Measurements from ENCODE around the gene ZNF485. TPM values are rescaled to one million over a fixed set of nuclear protein-coding genes. Genes with fewer than 3 reads are reported as not detected.

Gene ZNF485
- total and polyA plus RNA-seq, 2 of the 8 experiments (the other 6 are each of a cell fraction or from before 2014, with no cell fraction given), result 2.5 to 8.2 TPM

GRCh38 chr10:43584051-43584450 lies 22.2 kb upstream of the ZNF485 start:
- TF ChIP-seq KDM4A (IDR thresholded peaks at IDR 0.05; ENCODE audit: low read depth, low read length, severe bottlenecking) (no peak), TAF1 (IDR thresholded peaks at IDR 0.05; ENCODE audit: low read depth, low read length) (no peak), RXRA (IDR thresholded peaks at IDR 0.05; ENCODE audit: insufficient read depth, low read depth, low read length) (no peak), KDM5A (IDR thresholded peaks at IDR 0.05; ENCODE audit: low read length) (no peak), E2F6 (IDR thresholded peaks at IDR 0.05) (no peak), SP4 (IDR thresholded peaks at IDR 0.05; ENCODE audit: low read length) (no peak), PHF8 (conservative IDR thresholded peaks at IDR 0.05; ENCODE audit: low read depth, low read length) (no peak), EGR1 (IDR thresholded peaks at IDR 0.05; ENCODE audit: borderline replicate concordance, low read depth, low read length) (no peak), CTBP2 (IDR thresholded peaks at IDR 0.05; ENCODE audit: borderline replicate concordance, insufficient read depth, insufficient read length, low read length) (no peak), BCL11A (IDR thresholded peaks at IDR 0.05; ENCODE audit: low read depth in 2 of 2, low read length in 2 of 2) (no peak), SP1 (IDR thresholded peaks at IDR 0.05; ENCODE audit: low read depth, low read length) (no peak), POLR2A (IDR thresholded peaks at IDR 0.05; ENCODE audit: control extremely low read depth in 1 of 2, low read depth in 2 of 2, low read length in 2 of 2) (no peak)
- CTCF ChIA-PET (ENCODE audit: partially characterized antibody), result no interaction called here
- peaks cover 10 to 11% of the 10 kb centered on the region in 2 experiments; a peak in 2 of 4 replicates for H3K9me3 ChIP-seq (ENCODE audit: insufficient read depth in 2 of 2, low read depth in 1 of 2, low read length in 1 of 2)
- no peak overlapping the region for H2AK5ac ChIP-seq (ENCODE audit: low read depth, low read length)
- H2BK5ac ChIP-seq (ENCODE audit: low read depth, low read length), result no peak overlapping the region
- H3K27ac ChIP-seq (ENCODE audit: low read depth, low read length), result no peak overlapping the region
- no peak overlapping the region for H3K56ac ChIP-seq (replicated peaks; ENCODE audit: insufficient read length, low read depth, low read length)
- H2BK12ac ChIP-seq (ENCODE audit: low read depth, low read length), result no peak overlapping the region
- no peaks in the 10 kb centered on the region for H3K36me3 ChIP-seq (ENCODE audit: control insufficient read depth in 2 of 4, insufficient read depth in 4 of 4, low read length in 3 of 4)
- DNase-seq (ENCODE audit: low read depth in 1 of 2, low spot score in 2 of 2) (no peak), FAIRE-seq (no peak)
- H3K23ac ChIP-seq (ENCODE audit: insufficient read length), result no peak overlapping the region
- no peak overlapping the region for H4K5ac ChIP-seq (ENCODE audit: insufficient read length, low read depth, low read length)
- H2BK120ac ChIP-seq (replicated peaks; ENCODE audit: low read depth, low read length), result no peak overlapping the region
- H3K27me3 ChIP-seq (replicated peaks in 1 of 4; ENCODE audit: control insufficient read depth in 3 of 4, extremely low read depth in 1 of 4, insufficient read depth in 3 of 4, low read length in 3 of 4), result no peaks in the 10 kb centered on the region
- no peak overlapping the region for H2BK20ac ChIP-seq (ENCODE audit: low read length)
- no peak overlapping the region for H3K4me2 ChIP-seq (ENCODE audit: insufficient read depth in 1 of 2, low read depth in 2 of 2, low read length in 2 of 2)
- POLR2A ChIA-PET (ENCODE audit: partially characterized antibody), result no interaction called here
- H3K18ac ChIP-seq (ENCODE audit: extremely low read depth, low read length), result no peak overlapping the region
- WGBS, 2 experiments (ENCODE audit: extremely low coverage in 1 of 2, insufficient coverage in 1 of 2, insufficient read length in 1 of 2, insufficient replicate concordance in 2 of 2, low coverage in 1 of 2, low lambda C conversion rate in 2 of 2, missing lambda C conversion rate in 1 of 2), result 90% methylated on average over 4 of the region's 4 CpGs; no CpG with 5 or more reads in 1 of the 2 experiments
- no peak overlapping the region for H3K4ac ChIP-seq (replicated peaks; ENCODE audit: insufficient read length, low read depth, low read length)
- H2BK15ac ChIP-seq (ENCODE audit: low read length), result no peak overlapping the region
- no peaks in the 10 kb centered on the region for H3K23me2 ChIP-seq (ENCODE audit: low read depth, low read length)
- no peak overlapping the region for H4K8ac ChIP-seq (ENCODE audit: extremely low read depth, insufficient read depth, low read length)
- H2AFZ ChIP-seq (ENCODE audit: low read length), result no peak overlapping the region
- H3K4me3 ChIP-seq (ENCODE audit: extremely low read depth in 1 of 4, insufficient read depth in 2 of 4, low read depth in 3 of 4, low read length in 4 of 4), result no peak overlapping the region
- no peak overlapping the region for H4K91ac ChIP-seq (replicated peaks; ENCODE audit: insufficient read length, low read length)
- no peak overlapping the region for H3K9ac ChIP-seq (replicated peaks in 1 of 4; ENCODE audit: extremely low read depth in 1 of 4, low read depth in 3 of 4, low read length in 3 of 4)
- H3K79me1 ChIP-seq (ENCODE audit: low read depth, low read length), result no peaks in the 10 kb centered on the region
- H3K4me1 ChIP-seq (replicated peaks in 1 of 4; ENCODE audit: control insufficient read depth in 3 of 4, insufficient read depth in 4 of 4, low read length in 3 of 4), result no peaks in the 10 kb centered on the region
- no peaks in the 10 kb centered on the region for H4K20me1 ChIP-seq (replicated peaks in 1 of 2; ENCODE audit: control insufficient read depth in 1 of 2, insufficient read depth in 2 of 2, low read length in 2 of 2)
- no peak overlapping the region for H3K14ac ChIP-seq (ENCODE audit: insufficient read length)
- H3K79me2 ChIP-seq (ENCODE audit: control insufficient read depth in 1 of 2, insufficient read depth in 2 of 2, low read length in 2 of 2), result no peaks in the 10 kb centered on the region

All from H1 (cell line).